Immature natural killer cell (primary cell): Measurements from ENCODE around the gene PDZK1IP1. TPM values are rescaled to one million over a fixed set of nuclear protein-coding genes. Genes with fewer than 3 reads are reported as not detected.
"Not testable (repeated sequence)": the region's sequence is repeated elsewhere in the genome, so short reads cannot be mapped to it uniquely, and the experiment has no call there.

ENCODE experiments used
- DNase-seq, 3 donors: peaks; one replicate each; pipeline ENCODE4 v3.0.0; 2022; ENCODE audit warnings: mixed read lengths in 1 of 3
- H3K27ac Mint-ChIP-seq, 6 donors: one replicate each; pipeline ENCODE4 v1.8.0; 2020; ENCODE audit warnings: mixed read lengths in 6 of 6, mild to moderate bottlenecking in 5 of 6, inconsistent platforms in 4 of 6, moderate library complexity in 3 of 6
- H3K27me3 Mint-ChIP-seq, 3 donors: one replicate each; pipeline ENCODE4 v1.8.0; 2020 to 2021; ENCODE audit warnings: low read depth in 3 of 3, mild to moderate bottlenecking in 3 of 3, mixed read lengths in 3 of 3, moderate library complexity in 3 of 3, inconsistent platforms in 1 of 3
- H3K36me3 Mint-ChIP-seq, 3 donors: one replicate each; pipeline ENCODE4 v1.8.0; 2020; ENCODE audit warnings: mixed read lengths in 3 of 3, inconsistent platforms in 2 of 3, mild to moderate bottlenecking in 2 of 3
- H3K4me1 Mint-ChIP-seq, 2 donors: one replicate each; pipeline ENCODE4 v1.8.0; 2020; ENCODE audit warnings: inconsistent platforms in 2 of 2, mild to moderate bottlenecking in 2 of 2, mixed read lengths in 2 of 2, moderate library complexity in 1 of 2
- H3K4me3 Mint-ChIP-seq, 5 donors: one replicate each; pipeline ENCODE4 v1.8.0; 2020; ENCODE audit warnings: mild to moderate bottlenecking in 5 of 5, mixed read lengths in 5 of 5, inconsistent platforms in 3 of 5, moderate library complexity in 3 of 5
- H3K9me3 Mint-ChIP-seq, 6 donors: one replicate each; pipeline ENCODE4 v1.8.0; 2020; ENCODE audit warnings: mild to moderate bottlenecking in 6 of 6, mixed read lengths in 6 of 6, inconsistent platforms in 4 of 6, moderate library complexity in 3 of 6
- polyA plus RNA-seq, 3 donors: library from polyadenylated mRNA; unstranded; fragments of 300-500 nt; fragmentation: Illumina TruSeq; gene quantifications; one replicate each; pipeline ENCODE4 v1.2.3, GENCODE V29; 2021

PDZK1IP1 gene
- polyA plus RNA-seq, 3 donors from 2014 or later: 0.58 to 7.5 TPM; not detected in 1

DNA sequence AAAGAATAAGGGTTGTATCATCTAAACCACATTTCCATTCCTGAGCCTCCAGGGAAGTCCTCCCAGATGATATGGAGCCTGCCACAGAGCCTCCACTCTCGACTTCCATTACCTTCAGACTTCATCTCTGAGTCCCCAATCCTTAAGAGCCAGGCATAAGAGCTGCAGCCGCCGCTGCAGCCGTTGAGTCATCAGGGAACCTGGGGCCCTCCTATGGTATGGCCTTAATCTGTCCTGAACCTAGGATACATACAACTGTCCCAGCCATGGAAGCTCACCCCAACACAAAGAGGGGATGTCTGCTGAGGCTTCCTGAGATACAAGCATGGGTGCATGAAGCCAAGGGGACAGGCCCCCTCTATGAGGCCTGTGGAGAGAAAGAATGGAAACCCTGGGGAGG is 25.9 kb upstream of the PDZK1IP1 start:
- Mint-ChIP-seq H3K4me1 (no peaks in the 10 kb centered on the region), H3K36me3 (no peaks in the 10 kb centered on the region), H3K9me3 (peaks cover 0 to 3% (median 0%) of the 10 kb centered on the region in 6 donors), H3K27me3 (peaks cover 0 to 6% (median 4%) of the 10 kb centered on the region in 3 donors), H3K4me3 (no peak overlapping the region), H3K27ac (no peak overlapping the region)
- DNase-seq: no peak

DNA sequence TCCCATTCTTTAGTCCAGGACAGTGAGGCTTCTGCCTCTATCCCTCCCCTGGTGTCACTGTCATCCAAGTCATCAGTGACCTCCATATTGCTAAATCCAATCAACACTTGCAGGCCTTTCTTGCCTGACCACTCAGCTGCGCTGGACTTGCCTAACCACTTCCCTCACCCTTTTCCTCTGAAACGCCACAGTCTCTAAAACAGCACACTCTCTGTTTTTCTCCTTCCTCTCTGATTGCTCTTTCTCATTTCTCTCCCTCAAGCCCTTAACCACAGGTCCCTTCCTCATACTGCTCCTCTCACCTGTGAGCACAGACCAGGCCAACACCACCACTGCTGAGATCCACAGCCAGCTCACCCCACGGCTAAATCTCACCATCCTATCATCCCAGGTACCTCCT is 24.7 kb upstream of the PDZK1IP1 start:
- H3K9me3 Mint-ChIP-seq: peaks cover 0 to 1% (median 0%) of the 10 kb centered on the region in 6 donors
- no peaks in the 10 kb centered on the region for H3K4me1 Mint-ChIP-seq
- no peak overlapping the region for H3K27ac Mint-ChIP-seq
- DNase-seq: no peak
- no peaks in the 10 kb centered on the region for H3K36me3 Mint-ChIP-seq
- H3K4me3 Mint-ChIP-seq: no peak overlapping the region
- H3K27me3 Mint-ChIP-seq: peaks cover 0 to 7% (median 3%) of the 10 kb centered on the region in 3 donors

DNA sequence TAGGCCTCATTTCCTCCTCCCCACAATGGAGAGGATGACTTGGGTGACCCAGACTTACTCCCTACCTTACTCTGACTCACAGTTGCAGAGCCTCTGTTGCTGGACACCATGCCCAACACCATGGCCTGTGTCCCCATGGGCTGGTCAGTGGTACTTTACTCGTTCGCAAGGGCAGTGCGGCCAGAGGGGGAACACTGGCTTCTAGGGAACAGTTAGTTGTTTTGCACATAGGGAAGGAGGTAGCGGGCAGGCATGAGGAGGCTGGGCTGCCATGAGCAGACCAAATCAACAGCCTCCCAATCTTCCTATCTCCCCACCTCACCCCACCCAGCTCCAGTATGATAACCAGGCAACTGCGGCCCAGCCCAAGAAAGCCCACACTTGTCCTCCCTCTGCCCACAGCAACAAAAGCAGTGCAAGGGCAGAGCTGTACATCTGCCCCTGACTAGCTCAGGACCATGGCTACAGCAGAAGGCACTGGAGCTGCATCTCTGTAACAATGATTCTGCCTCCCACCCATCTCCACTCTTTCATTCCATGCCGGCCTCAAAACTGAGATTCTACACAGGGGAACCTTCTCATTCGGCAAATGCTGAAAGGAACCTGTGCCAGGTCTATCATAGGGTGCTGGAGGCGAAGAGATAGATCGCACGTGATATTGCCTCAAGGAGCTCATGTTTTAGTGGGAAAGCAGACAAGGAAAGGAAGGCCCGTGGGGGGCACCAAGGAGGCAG is 23.6 kb upstream of the PDZK1IP1 start:
- Mint-ChIP-seq H3K36me3 (no peaks in the 10 kb centered on the region), H3K4me1 (no peaks in the 10 kb centered on the region), H3K27me3 (peaks cover 0 to 7% (median 3%) of the 10 kb centered on the region in 3 donors), H3K4me3 (no peak overlapping the region), H3K9me3 (peaks cover 0 to 1% (median 0%) of the 10 kb centered on the region in 6 donors), H3K27ac (no peak overlapping the region)
- DNase-seq: no peak

DNA sequence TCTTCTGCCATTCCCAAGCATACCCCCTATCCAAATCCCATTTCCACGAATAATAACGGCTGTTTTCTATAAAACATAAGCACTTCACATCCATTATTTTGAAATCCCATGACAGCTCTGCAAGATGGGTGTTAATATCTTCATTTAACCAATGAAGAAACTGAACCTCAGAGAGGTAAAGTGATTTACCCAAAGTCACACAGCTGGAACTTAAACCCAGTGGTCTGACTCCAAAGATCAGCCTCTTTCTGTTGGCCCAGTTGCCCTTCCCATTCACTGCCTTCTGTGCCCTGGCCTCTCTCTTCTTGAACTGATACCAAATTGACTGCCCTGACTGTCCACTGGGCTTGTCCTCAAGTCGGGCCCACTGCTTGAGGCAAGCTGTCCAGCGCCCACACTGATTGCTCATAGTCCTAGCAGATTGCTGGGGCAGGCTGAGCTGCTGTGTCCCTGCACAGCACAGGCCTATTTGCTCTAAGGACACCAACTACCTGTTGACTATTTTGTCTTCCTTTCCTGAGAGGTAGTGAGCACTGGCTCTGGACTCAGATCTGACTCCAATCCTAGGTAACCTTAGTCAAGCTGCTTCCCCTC is 22.9 kb upstream of the PDZK1IP1 start:
- peaks cover 0 to 1% (median 0%) of the 10 kb centered on the region in 6 donors for H3K9me3 Mint-ChIP-seq
- H3K27ac Mint-ChIP-seq: no peak overlapping the region
- H3K4me3 Mint-ChIP-seq: no peak overlapping the region
- DNase-seq: no peak
- H3K27me3 Mint-ChIP-seq: peaks cover 0 to 7% (median 3%) of the 10 kb centered on the region in 3 donors
- H3K36me3 Mint-ChIP-seq: no peaks in the 10 kb centered on the region
- no peaks in the 10 kb centered on the region for H3K4me1 Mint-ChIP-seq

DNA sequence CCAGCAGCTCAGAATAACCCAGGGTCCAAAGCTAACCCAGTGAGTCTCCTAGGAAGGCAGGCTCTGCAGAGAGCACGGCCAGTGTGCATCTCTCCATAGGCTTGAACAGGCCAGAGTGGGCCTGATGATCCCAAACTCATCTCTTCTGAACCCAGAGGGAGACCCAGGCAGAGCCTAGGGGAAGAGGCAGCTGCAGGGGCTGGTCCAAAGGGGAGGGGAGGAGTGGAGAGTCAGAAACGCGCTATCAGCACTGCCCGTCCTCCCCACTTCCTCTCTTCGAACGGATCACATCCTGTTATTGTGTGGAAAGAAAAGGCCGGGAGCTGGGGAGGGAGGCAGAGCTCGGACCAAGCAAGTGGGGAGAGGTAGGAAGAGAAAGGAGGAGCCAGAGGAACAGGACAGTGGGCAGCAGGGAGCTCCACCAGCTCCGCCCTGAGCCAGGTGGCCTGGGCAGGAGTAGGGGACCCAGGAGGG is 22.0 kb upstream of the PDZK1IP1 start:
- H3K4me1 Mint-ChIP-seq: no peaks in the 10 kb centered on the region
- H3K4me3 Mint-ChIP-seq: no peak overlapping the region
- DNase-seq: no peak
- peaks cover 0 to 1% (median 0%) of the 10 kb centered on the region in 6 donors for H3K9me3 Mint-ChIP-seq
- H3K27ac Mint-ChIP-seq: no peak overlapping the region
- no peaks in the 10 kb centered on the region for H3K36me3 Mint-ChIP-seq
- peaks cover 0 to 7% (median 5%) of the 10 kb centered on the region in 3 donors for H3K27me3 Mint-ChIP-seq

DNA sequence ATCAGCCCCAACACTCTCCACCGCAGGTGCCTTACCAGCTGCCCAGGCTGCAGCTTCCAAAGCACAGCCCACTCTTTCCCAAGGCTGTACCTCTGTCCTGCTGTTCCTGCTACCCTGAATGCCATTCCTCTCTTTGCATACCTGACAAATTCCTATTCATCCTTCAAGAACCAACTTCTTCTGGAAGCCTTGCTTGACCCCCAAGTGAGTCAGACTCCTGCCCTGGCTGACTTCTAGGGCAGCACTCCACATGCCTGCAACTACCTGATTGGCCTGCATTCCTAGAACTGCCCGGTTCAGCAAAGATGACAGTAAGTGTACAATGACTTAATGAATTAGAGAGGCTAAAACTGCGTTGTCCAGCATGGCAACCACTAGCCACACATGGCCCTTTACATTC is 20.8 kb upstream of the PDZK1IP1 start:
- DNase-seq: no peak
- peaks cover 0 to 10% (median 5%) of the 10 kb centered on the region in 3 donors for H3K27me3 Mint-ChIP-seq
- H3K36me3 Mint-ChIP-seq: no peaks in the 10 kb centered on the region
- no peaks in the 10 kb centered on the region for H3K4me1 Mint-ChIP-seq
- no peaks in the 10 kb centered on the region for H3K9me3 Mint-ChIP-seq
- no peak overlapping the region for H3K4me3 Mint-ChIP-seq
- H3K27ac Mint-ChIP-seq: no peak overlapping the region

DNA sequence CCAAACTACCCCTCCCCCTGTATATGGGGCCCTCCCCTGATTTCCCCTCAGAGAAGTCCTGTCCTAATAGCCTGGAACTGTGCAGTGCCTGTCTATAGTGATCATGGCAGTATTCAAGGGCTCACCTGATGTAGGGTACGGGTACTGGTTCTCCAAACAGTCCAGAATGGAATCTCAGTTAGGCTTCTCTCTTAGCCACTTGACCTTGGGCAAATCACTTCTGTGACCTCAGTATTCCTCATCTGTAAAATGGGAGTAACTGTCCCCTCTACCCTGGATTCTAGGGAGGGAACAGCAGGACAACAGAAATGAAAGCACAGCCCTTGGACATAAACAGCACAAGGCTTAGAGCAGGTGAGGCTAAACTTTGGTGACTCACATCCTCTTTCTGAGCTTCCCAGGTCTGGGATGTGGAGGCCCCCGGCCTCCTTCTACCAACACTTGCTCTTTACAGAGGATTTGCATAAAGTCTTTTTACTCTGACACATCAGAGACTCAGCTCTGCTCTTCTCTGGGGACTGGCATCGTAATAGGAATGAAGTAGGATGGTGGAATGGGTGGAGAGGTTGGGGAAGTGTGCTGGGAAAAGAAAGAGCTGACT is 20.0 kb upstream of the PDZK1IP1 start:
- H3K4me1 Mint-ChIP-seq: no peaks in the 10 kb centered on the region
- no peak overlapping the region for H3K4me3 Mint-ChIP-seq
- no peaks in the 10 kb centered on the region for H3K9me3 Mint-ChIP-seq
- H3K27ac Mint-ChIP-seq: no peak overlapping the region
- peaks cover 0 to 13% (median 5%) of the 10 kb centered on the region in 3 donors for H3K27me3 Mint-ChIP-seq
- H3K36me3 Mint-ChIP-seq: no peaks in the 10 kb centered on the region
- no peak for DNase-seq

DNA sequence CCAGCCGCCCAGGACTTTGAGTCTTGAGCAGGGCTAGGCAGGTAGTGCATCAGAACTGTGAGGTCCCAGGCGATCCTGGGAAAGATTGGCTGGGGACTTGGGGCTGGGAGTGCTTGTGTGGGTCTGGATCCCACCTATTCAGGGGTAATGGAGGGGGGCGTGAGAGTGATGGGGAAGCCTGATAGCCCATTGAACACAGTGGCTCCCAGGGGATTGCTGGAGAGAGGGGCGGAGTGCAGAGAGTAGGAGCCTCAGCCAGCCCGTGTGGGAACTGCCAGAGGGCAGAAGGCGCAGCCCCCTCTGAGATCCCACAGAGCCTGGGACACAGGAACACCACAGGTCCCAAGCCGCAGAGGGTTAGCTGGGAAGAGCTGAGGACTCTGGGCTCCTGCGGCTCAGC is 19.3 kb upstream of the PDZK1IP1 start:
- Mint-ChIP-seq H3K27ac (no peak overlapping the region), H3K4me3 (no peak overlapping the region), H3K36me3 (no peaks in the 10 kb centered on the region)

DNA sequence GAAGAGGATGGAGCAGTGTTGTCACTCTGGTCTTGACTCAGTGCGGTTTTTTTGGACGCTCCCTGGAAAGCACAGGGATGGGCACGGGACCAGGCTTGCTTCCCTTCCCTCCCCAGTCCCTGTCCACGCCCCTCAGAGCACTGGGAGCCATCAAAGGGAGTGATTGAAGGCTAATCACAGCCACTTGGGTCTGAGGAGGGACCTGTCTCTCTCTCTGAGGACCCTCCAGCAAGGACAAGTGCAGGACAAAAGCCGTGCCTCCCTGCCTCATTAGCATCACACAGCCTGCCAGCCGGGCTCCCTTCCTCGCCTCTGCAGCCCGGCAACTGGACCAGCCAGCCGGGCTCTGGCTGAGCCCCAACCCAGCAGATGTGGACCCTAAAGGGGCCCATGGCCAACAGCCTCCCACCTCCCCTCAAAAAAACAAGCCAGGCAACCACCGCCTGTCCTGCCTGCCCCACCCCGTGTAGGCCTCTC is 18.6 kb upstream of the PDZK1IP1 start:
- Mint-ChIP-seq H3K4me3 (no peak overlapping the region), H3K27ac (no peak overlapping the region), H3K27me3 (peaks cover 0 to 13% (median 7%) of the 10 kb centered on the region in 3 donors), H3K9me3 (no peaks in the 10 kb centered on the region), H3K36me3 (no peaks in the 10 kb centered on the region), H3K4me1 (no peaks in the 10 kb centered on the region)
- no peak for DNase-seq

More for the DNA sequence above, 19.3 kb upstream of the PDZK1IP1 start:
- Mint-ChIP-seq H3K27me3 (peaks cover 0 to 13% (median 7%) of the 10 kb centered on the region in 3 donors), H3K9me3 (no peaks in the 10 kb centered on the region), H3K4me1 (no peaks in the 10 kb centered on the region)
- DNase-seq: no peak

DNA sequence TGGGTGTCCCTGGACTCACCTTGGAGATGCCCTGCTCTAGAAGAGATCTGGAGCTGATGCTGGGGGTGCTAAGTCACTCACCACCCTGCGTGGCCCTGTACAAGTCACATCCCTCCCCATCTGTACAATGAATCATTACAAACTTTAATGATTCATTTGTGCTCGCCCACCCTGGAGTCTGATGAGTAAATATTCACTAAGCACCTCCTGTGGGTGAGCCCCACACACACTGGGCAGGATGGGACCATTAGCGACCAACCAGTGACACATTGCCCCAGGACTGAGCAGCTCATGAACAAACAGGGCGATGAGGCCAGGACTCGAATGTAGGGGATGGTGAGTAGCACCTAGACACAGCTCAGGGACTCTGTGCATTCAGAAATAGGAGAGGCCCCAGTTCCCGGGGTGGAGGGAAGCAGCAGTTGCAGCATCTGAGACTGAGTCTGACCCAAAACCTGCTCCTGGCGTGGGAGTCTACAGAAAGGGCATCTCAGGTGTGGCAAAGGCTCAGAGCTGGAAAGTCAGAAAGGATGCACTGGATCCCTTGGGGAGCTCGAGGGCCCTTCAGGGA is 18.1 kb upstream of the PDZK1IP1 start:
- Mint-ChIP-seq H3K4me1 (no peaks in the 10 kb centered on the region), H3K4me3 (no peak overlapping the region), H3K9me3 (no peaks in the 10 kb centered on the region), H3K36me3 (no peaks in the 10 kb centered on the region), H3K27ac (no peak overlapping the region), H3K27me3 (peaks cover 0 to 17% (median 10%) of the 10 kb centered on the region in 3 donors)
- no peak for DNase-seq

DNA sequence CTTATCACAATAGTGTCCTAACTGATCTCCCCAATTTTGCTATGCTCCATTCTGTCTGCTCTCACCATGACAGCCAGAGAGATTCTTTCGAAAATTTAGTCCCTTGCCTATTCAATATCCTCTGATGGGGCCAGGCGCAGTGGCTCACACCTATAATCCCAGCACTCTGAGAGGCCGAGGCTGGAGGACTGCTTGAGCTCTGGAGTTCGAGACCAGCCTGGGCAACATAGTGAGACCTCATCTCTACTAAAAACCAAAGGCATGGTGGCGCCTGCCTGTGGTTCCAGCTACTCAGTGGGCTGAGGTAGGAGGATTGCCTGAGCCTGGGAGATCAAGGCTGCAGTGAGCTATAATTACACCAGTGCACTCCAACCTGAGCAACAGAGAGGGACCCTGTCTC is 16.1 kb upstream of the PDZK1IP1 start:
- Mint-ChIP-seq H3K27me3 (peaks cover 0 to 17% (median 10%) of the 10 kb centered on the region in 3 donors), H3K4me1 (no peaks in the 10 kb centered on the region), H3K27ac (no peak overlapping the region), H3K36me3 (no peaks in the 10 kb centered on the region), H3K4me3 (no peak overlapping the region), H3K9me3 (no peaks in the 10 kb centered on the region)
- DNase-seq: no peak

DNA sequence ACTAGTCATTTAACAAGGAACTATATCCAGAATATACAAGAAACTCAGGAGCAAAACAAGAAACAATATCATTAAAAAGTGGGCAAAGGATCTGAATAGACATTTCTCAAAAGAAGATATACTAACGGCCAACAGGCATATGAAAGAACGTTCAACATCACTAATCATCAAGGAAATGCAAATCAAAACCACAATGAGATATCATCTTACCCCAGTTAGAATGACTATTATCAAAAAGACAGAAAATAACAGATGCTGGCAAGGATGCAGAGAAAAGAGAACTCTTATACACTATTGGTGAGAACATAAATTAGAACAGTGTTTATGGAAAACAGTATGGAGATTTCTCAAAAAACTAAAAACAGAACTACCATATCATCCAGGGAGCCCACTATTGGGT is 13.7 kb upstream of the PDZK1IP1 start:
- H3K36me3 Mint-ChIP-seq, H3K4me3 Mint-ChIP-seq, H3K9me3 Mint-ChIP-seq, H3K4me1 Mint-ChIP-seq, H3K27ac Mint-ChIP-seq, DNase-seq: not testable (repeated sequence)
- peaks cover 0 to 16% (median 10%) of the 10 kb centered on the region in 3 donors for H3K27me3 Mint-ChIP-seq

DNA sequence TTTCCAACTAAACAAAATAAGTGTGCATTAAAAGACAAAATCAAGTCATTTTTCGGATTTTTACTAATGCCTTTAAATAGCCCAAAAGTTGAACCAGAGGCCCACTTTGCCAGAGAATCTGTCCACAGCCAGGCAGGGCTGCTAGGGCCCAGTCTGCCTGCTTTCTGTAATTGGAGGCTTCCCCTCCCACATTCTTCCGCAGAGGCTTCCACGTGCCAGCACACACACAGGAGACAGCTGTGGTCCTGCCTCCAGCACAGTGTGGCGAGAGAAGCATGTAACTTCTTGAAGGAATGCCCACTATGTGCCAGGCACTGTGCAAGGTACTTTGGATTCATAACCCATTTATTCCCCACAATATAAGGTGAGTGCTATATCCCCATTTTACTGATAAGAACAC is 11.3 kb upstream of the PDZK1IP1 start:
- H3K4me1 Mint-ChIP-seq: no peaks in the 10 kb centered on the region
- no peak overlapping the region for H3K27ac Mint-ChIP-seq
- H3K27me3 Mint-ChIP-seq: peaks cover 0 to 14% (median 8%) of the 10 kb centered on the region in 3 donors
- no peaks in the 10 kb centered on the region for H3K36me3 Mint-ChIP-seq
- H3K9me3 Mint-ChIP-seq: no peaks in the 10 kb centered on the region
- no peak overlapping the region for H3K4me3 Mint-ChIP-seq
- no peak for DNase-seq

DNA sequence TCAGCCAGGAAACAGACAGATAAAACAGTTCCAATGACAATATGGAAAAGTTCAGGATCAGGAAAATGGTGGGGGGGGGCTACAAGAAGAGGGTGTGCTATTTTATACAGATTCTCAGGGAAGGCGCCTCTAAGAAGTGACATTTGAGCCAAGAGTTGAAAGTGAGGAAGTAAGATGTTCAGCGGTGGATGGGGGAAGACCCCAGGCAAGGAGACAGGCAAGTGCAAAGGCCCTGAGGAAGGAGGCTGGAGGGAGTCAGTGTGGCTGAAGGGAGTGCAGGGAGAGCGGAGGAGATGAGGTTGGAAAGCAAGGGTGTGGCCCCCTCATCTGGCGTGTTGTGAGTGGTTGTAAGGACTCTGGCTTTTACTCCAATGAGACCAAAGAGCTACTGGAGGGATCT is 8.4 kb upstream of the PDZK1IP1 start:
- H3K36me3 Mint-ChIP-seq: no peaks in the 10 kb centered on the region

More for the DNA sequence above, 8.4 kb upstream of the PDZK1IP1 start:
- H3K4me1 Mint-ChIP-seq: no peaks in the 10 kb centered on the region
- H3K4me3 Mint-ChIP-seq: no peak overlapping the region
- no peak for DNase-seq
- no peaks in the 10 kb centered on the region for H3K9me3 Mint-ChIP-seq
- H3K27ac Mint-ChIP-seq: no peak overlapping the region
- peaks cover 2 to 8% (median 5%) of the 10 kb centered on the region in 3 donors for H3K27me3 Mint-ChIP-seq
